Esophagus (tissue), 2 donors: ENCODE data around the gene SOHLH1. TPM values are rescaled to one million over a fixed set of nuclear protein-coding genes. Genes with fewer than 3 reads are reported as not detected.

Experiments
- H3K27ac ChIP-seq, 2 donors: one replicate each; pipeline ENCODE4 v1.5.1; 2013; ENCODE audit warnings: low read depth in 2 of 2, mild to moderate bottlenecking in 2 of 2, inconsistent platforms in 1 of 2, low read length in 1 of 2, moderate library complexity in 1 of 2
- H3K27me3 ChIP-seq, 2 donors: one replicate each; pipeline ENCODE4 v1.6.1; 2013; ENCODE audit warnings: low read length in 2 of 2, control low read depth in 1 of 2, mild to moderate bottlenecking in 1 of 2; ENCODE audit not compliant: insufficient read depth in 2 of 2, control insufficient read depth in 1 of 2
- H3K36me3 ChIP-seq, 2 donors: one replicate each; pipeline ENCODE4 v1.6.1; 2013; ENCODE audit warnings: low read length in 1 of 2; ENCODE audit not compliant: control insufficient read depth in 2 of 2, insufficient read depth in 2 of 2
- H3K4me1 ChIP-seq, 2 donors: one replicate each; pipeline ENCODE4 v1.6.1; 2013; ENCODE audit warnings: low read length in 1 of 2; ENCODE audit not compliant: control insufficient read depth in 2 of 2, insufficient read depth in 2 of 2
- H3K4me3 ChIP-seq, 2 donors: one replicate each; pipeline ENCODE4 v1.5.1; 2013; ENCODE audit warnings: low read length in 2 of 2, mild to moderate bottlenecking in 2 of 2, low read depth in 1 of 2, moderate library complexity in 1 of 2
- H3K9me3 ChIP-seq, 2 donors: one replicate each; pipeline ENCODE4 v1.6.1; 2013; ENCODE audit warnings: mild to moderate bottlenecking in 2 of 2, low read depth in 1 of 2, low read length in 1 of 2, moderate library complexity in 1 of 2; ENCODE audit not compliant: control insufficient read depth in 2 of 2, insufficient read depth in 1 of 2
- WGBS, 2 donors: extraction: QIAGEN DNeasy Blood & Tissue Kit; methylation state at CpG; one replicate each; pipeline ENCODE4 v1.1.7; 2013; 5-methylcytosine and 5-hydroxymethylcytosine counted together
- polyA plus RNA-seq, 2 donors: library from polyadenylated mRNA; stranded (reverse); fragments of 200-250 nt; gene quantifications; one replicate each; pipeline ENCODE4 v1.2.3, GENCODE V29; 2013
- donor health status: healthy with polysubstance abuse.
- donor health status: Bipolar disorder and iron deficiency.

Gene SOHLH1
- polyA plus RNA-seq, 2 donors = not detected

DNA sequence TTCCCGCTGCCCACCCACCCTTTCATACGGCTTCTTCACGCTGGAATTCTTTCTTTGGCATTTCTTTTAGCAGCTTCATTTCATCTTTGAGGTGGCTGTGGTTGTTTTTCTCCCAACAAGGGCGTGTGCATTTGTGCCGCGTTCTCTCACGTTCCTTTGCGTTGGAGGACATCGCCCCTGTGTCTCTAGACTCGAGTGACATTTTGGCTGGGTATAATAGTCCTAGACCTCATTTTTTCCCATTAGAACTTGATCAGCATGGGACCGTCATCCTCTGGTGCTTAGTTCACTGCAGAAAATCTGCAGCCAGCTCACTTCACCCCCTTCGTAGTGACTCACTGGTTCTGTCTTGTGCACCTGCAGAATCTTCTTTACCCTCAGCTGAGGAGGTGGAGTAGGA is 32.2 kb upstream of the SOHLH1 start:
- Histone ChIP-seq H3K9me3 (peaks cover 0 to 9% of the 10 kb centered on the region in 2 donors), H3K27me3 (no peaks in the 10 kb centered on the region)

DNA sequence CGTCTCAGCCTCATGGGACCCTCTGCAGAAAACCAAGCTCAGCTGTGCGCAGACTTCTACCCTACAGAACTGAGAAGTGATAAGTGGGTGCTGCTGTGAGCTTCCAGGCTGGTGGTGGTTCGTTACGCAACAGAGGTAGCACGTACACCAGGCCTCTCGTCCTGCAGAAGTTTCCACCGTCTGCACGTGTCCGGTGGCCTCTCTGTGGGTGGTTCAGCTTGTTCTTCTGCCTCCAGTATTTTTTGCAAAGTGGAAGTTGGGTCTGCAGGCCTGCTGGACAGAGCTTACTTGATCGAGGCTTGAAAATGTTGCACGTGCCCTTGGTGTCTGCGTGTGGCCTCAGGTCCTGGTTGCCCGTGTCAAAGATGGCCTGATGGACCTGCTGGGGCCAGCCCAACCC is 30.2 kb upstream of the SOHLH1 start:
- H3K4me1 ChIP-seq = peaks cover 0 to 2% of the 10 kb centered on the region in 2 donors
- no peak overlapping the region for H3K27ac ChIP-seq
- peaks cover 0 to 9% of the 10 kb centered on the region in 2 donors for H3K9me3 ChIP-seq
- H3K4me3 ChIP-seq = no peak overlapping the region
- no peaks in the 10 kb centered on the region for H3K27me3 ChIP-seq
- WGBS, 2 donors = 80 to 82% methylated on average over 13 of the region's 13 CpGs
- H3K36me3 ChIP-seq = no peaks in the 10 kb centered on the region

More for the DNA sequence above, 32.2 kb upstream of the SOHLH1 start:
- H3K27ac ChIP-seq = no peak overlapping the region
- peaks cover 0 to 2% of the 10 kb centered on the region in 2 donors for H3K4me1 ChIP-seq
- H3K4me3 ChIP-seq = no peak overlapping the region
- 91 to 94% methylated on average over 12 of the region's 12 CpGs for WGBS, 2 donors
- no peaks in the 10 kb centered on the region for H3K36me3 ChIP-seq

DNA sequence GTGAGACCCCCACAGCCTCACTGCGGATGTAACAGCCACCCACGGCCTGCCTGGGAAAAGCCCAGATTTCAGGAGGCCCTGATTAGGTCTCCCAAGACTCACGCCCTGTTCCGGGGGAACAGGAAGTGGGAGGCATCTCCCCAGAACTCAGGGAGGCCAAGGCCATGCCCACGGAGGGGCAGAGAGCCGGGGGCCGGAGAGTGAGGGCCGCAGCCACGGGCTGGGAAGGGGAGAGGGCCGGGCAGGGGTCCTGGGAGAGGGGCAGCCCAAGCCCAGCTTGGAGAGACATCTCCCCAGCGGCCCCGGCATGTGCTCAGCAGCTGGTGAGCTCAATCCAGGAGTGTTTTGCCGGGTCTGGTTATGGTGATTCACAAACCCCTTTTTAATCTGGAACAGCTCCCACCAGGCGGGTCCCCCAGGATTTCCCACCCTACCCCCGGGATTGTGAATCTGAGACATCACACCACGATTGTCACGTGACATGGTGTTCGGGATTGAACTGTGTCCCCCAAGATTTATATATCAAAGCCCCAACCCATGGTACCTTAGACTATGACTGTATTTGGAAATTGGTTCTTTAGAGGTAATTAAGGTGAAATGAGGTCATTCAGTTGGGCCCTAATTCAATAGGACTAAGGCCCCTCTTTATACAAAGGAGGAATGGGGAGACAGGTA is 29.3 kb upstream of the SOHLH1 start:
- Histone ChIP-seq H3K27ac (no peak overlapping the region), H3K27me3 (no peaks in the 10 kb centered on the region), H3K4me3 (no peak overlapping the region), H3K4me1 (peaks cover 0 to 2% of the 10 kb centered on the region in 2 donors), H3K36me3 (no peaks in the 10 kb centered on the region), H3K9me3 (peaks cover 0 to 9% of the 10 kb centered on the region in 2 donors)
- 56 to 64% methylated on average over 18 of the region's 18 CpGs for WGBS, 2 donors

DNA sequence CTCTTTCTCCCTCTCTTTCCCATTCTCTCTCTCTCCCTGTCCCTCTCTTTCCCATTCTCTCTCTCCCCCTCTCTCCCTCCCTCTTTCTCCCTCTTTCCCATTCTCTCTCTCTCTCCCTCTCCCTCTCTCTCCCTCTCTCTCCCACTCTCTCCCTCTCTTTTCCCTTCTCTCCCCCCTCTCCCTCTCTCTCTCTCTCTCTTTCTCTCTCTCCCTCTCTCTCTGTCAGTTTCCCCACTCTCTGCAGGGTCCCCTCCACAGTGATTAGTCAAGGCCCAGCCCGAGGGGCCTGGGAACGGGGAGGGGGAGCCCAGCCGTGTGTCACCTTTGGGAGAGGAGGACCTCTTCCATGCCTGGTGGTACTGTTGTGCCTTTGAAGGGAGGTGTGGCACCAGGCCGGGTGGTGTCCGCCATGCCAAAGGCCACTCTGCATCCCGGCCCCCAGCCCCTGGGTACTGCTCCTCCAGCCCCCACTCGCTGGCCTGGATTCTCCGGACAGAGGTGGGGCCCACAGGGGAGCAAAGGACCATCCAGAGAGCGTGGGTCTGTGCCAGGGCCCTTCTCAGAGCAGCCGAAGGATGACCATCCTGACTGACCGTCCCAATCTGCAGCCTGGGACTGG is 28.1 kb upstream of the SOHLH1 start:
- H3K36me3 ChIP-seq = no peaks in the 10 kb centered on the region
- WGBS, 2 donors = 45 to 47% methylated on average over 11 of the region's 11 CpGs
- no peak overlapping the region for H3K4me3 ChIP-seq
- H3K27ac ChIP-seq = no peak overlapping the region
- H3K27me3 ChIP-seq = no peaks in the 10 kb centered on the region
- peaks cover 0 to 9% of the 10 kb centered on the region in 2 donors for H3K9me3 ChIP-seq
- no peaks in the 10 kb centered on the region for H3K4me1 ChIP-seq

DNA sequence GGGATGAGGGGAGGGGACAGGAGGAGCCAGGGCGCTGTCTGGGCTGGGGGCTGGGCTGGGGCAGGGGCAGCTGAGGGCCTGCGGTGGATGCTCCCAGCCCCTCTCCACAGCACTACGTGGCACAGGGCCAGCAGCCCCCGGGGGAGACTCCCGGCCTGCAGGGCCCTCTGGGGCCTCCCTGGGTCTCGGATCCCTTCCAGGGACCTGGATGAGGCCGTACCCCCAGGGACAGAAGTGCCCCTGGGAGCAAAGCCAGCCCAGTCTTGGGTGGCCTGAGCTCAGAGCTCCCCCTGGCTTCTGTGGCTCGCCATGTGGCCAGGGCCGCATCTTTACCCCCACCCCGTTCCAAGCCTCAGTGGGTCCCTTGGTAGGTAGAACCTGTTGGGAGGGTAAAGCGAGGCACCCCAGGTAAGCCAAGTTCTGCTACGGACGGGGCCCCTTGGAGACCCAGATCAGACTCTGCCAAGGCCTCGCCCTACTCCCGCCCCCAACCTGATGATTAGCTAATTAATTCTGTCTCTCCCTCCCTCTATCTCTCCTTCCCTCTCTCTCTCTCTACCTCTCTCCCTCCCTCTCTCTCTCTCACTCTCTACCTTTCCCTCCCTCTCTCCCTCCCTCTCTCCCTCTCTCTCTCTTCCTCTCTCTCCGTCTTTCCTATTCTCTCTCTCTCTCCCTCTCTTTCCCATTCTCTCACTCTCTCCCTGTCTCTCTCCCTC is 27.0 kb upstream of the SOHLH1 start:
- no peaks in the 10 kb centered on the region for H3K36me3 ChIP-seq
- H3K4me3 ChIP-seq = no peak overlapping the region
- WGBS, 2 donors = 53 to 69% methylated on average over 14 to 16 of the region's 16 CpGs
- no peak overlapping the region for H3K27ac ChIP-seq
- H3K9me3 ChIP-seq = peaks cover 0 to 4% of the 10 kb centered on the region in 2 donors
- H3K27me3 ChIP-seq = no peaks in the 10 kb centered on the region
- no peaks in the 10 kb centered on the region for H3K4me1 ChIP-seq

DNA sequence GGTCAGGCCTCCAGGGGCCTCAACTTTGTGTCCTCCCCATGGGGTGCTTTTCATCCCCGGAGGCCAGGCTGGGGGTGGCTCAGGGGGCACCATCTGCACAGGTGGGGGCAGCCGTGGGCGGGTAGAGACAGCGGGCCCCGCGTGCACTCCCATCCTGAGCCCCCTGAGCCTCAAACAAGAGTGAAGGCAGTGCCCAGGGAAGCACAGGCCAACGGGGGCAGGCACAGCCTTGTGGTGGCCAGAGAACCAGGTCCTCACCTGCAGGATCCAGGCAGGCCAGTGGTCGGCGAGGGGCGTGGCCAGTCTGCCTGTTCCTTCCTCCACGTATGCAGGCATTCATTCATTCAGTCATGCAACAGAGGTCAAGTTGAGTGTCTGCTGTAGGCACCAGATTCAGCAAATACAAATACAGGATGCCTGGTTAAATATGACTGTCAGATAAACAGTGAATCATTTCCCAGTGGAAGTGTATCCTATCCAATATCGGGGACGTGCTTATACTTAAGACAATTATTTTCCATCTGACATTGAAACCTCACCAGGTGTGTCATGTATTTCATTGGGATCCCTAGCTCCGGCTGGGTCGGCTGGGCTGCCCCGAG is 25.0 kb upstream of the SOHLH1 start:
- Histone ChIP-seq H3K27me3 (no peaks in the 10 kb centered on the region), H3K36me3 (no peaks in the 10 kb centered on the region), H3K4me3 (no peak overlapping the region), H3K4me1 (no peaks in the 10 kb centered on the region), H3K27ac (no peak overlapping the region), H3K9me3 (no peaks in the 10 kb centered on the region)
- 65 to 73% methylated on average over 16 of the region's 16 CpGs for WGBS, 2 donors

DNA sequence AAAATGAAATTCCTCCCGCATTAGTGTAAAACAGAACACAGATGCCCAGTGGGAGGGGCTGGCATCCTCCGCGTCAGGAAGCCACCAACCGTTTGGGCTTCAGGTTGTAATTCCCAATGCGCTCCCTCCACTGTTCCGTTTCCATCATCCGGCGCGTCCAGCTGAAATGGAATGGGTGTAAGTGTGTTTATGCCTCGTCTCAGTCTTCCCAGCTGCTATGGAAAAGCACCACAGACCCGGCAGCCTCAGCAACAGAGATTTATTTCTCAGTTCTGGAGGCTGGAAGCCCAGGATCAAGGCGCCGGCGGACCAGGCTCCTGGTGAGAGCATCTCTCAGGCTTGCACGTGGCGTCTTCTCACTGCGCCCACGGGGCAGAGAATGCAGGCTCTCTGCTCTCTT is 23.1 kb upstream of the SOHLH1 start:
- Histone ChIP-seq H3K4me3 (no peak overlapping the region), H3K27me3 (no peaks in the 10 kb centered on the region), H3K27ac (no peak overlapping the region), H3K9me3 (no peaks in the 10 kb centered on the region), H3K4me1 (no peaks in the 10 kb centered on the region), H3K36me3 (no peaks in the 10 kb centered on the region)
- WGBS, 2 donors = 71 to 72% methylated on average over 18 of the region's 18 CpGs

DNA sequence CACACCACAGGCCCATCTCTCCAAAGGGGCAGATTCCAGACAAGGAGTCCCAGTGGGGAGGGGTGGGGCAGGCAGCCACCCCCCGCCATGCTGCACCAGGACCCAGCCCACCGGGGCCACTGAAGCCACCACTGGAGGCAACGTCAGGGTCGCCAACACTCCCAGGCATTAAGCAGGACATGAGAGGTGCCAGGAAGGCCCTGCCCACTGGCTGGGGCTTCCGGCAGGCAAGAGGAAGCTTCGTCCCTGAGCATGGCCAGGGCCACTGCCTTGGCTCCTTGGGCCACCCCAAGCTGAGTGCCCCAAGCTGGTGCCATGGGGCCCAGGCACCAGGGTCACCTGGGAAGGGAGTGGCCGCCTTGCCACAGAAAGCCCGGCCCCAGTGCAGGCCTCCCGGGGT is 20.2 kb upstream of the SOHLH1 start:
- Histone ChIP-seq H3K27ac (no peak overlapping the region), H3K9me3 (no peaks in the 10 kb centered on the region), H3K36me3 (no peaks in the 10 kb centered on the region), H3K27me3 (peaks cover 0 to 5% of the 10 kb centered on the region in 2 donors), H3K4me1 (no peaks in the 10 kb centered on the region), H3K4me3 (no peak overlapping the region)
- 75 to 76% methylated on average over 9 of the region's 9 CpGs for WGBS, 2 donors

DNA sequence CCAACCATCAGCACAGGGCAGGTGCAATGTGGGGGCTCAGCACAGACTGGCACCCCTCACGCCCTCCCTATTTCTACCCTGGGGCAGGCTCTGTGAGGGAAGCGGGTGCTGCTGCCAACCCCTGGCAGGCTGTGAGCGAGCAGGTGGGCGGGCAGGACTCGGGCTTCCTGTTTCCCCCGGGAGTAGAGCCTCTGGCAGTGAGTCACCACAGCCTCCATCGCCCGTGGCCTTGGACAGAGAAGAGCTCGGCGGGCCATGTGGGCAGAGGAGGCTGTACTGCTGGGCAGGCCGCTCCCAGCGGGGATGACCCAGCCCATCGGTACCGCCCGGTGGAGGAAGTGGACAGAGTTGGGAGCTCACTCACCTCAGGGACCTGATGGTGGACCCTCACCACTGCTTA is 19.3 kb upstream of the SOHLH1 start:
- no peaks in the 10 kb centered on the region for H3K9me3 ChIP-seq
- H3K4me1 ChIP-seq = no peaks in the 10 kb centered on the region
- H3K27ac ChIP-seq = no peak overlapping the region
- no peak overlapping the region for H3K4me3 ChIP-seq
- H3K27me3 ChIP-seq = peaks cover 0 to 7% of the 10 kb centered on the region in 2 donors
- no peaks in the 10 kb centered on the region for H3K36me3 ChIP-seq
- WGBS, 2 donors = 43 to 56% methylated on average over 15 of the region's 15 CpGs
